ENCODE data around the gene DENND2A. TPM values are rescaled to one million over a fixed set of nuclear protein-coding genes. Genes with fewer than 3 reads are reported as not detected.
A peak's percentile ranks its signal among the peaks of the same experiment; 100 is the strongest.

DENND2A gene
- total RNA-seq, 1 experiment from 2014 or later: 10.0 TPM

- TF ChIP-seq E2F5 (CRISPR knock-in tag; IDR thresholded peaks at IDR 0.05) (no peak), ZNF423 (CRISPR knock-in tag; IDR thresholded peaks at IDR 0.05) (no peak), RELA (CRISPR knock-in tag; IDR thresholded peaks at IDR 0.05; ENCODE audit: borderline replicate concordance) (no peak), TCF7 (CRISPR knock-in tag; IDR thresholded peaks at IDR 0.05; ENCODE audit: low read depth) (no peak), ZNF138 (CRISPR knock-in tag; conservative IDR thresholded peaks at IDR 0.05) (no peak), MLX (CRISPR knock-in tag; IDR thresholded peaks at IDR 0.05) (no peak)
Measured at GRCh38 chr7:140624392-140625191, 16.0 kb downstream of the DENND2A start (continued).

- Mint-ChIP-seq H3K4me3 (no peak overlapping the region), H3K9me3 (no peaks in the 10 kb centered on the region), H3K27me3 (ENCODE audit: low read depth) (no peaks in the 10 kb centered on the region), H3K4me1 (peaks cover 27% of the 10 kb centered on the region), H3K27ac (peak overlapping the region; percentile 87), H3K36me3 (no peaks in the 10 kb centered on the region)
- TF ChIP-seq TEAD1 (CRISPR knock-in tag; IDR thresholded peaks at IDR 0.05) (no peak), ESRRA (CRISPR knock-in tag; IDR thresholded peaks at IDR 0.05; ENCODE audit: borderline replicate concordance) (no peak), ERG (CRISPR knock-in tag; IDR thresholded peaks at IDR 0.05) (no peak), ATF6 (CRISPR knock-in tag; IDR thresholded peaks at IDR 0.05) (no peak)
- no peak for DNase-seq (ENCODE audit: low spot score)
- no peak; the same call in 1 of the 2 replicates for ATAC-seq
- ChIA-PET POLR2A (interaction anchor here (0.7 kb wide), 1 partner anchor 156 kb away, joined by 3 read pairs; no protein-coding TSS in a partner anchor), CTCF (interaction anchor here (0.7 to 2.7 kb wide), 4 partner anchors 12 to 106 kb away, joined by 4 to 12 read pairs (median 7); no protein-coding TSS in a partner anchor)
Measured at GRCh38 chr7:140623980-140624379, 16.6 kb downstream of the DENND2A start.

GRCh38 chr7:140621401-140622021, 19.1 kb downstream of the DENND2A start:
- DNase-seq (ENCODE audit: low spot score): no peak
- CTCF ChIA-PET: no interaction called here

More at GRCh38 chr7:140621401-140622021, 19.1 kb downstream of the DENND2A start:
- Mint-ChIP-seq H3K4me3 (no peak overlapping the region), H3K27ac (no peak overlapping the region), H3K27me3 (ENCODE audit: low read depth) (no peaks in the 10 kb centered on the region), H3K9me3 (no peaks in the 10 kb centered on the region), H3K4me1 (peaks cover 20% of the 10 kb centered on the region), H3K36me3 (no peaks in the 10 kb centered on the region)
- ATAC-seq: no peak
- POLR2A ChIA-PET: no interaction called here
- TF ChIP-seq SMAD3 (CRISPR knock-in tag; IDR thresholded peaks at IDR 0.05; ENCODE audit: borderline replicate concordance) (no peak), ZNF138 (CRISPR knock-in tag; conservative IDR thresholded peaks at IDR 0.05) (no peak), ZNF416 (CRISPR knock-in tag; IDR thresholded peaks at IDR 0.05) (no peak), MAX (CRISPR knock-in tag; IDR thresholded peaks at IDR 0.05) (no peak), SMAD4 (CRISPR knock-in tag; IDR thresholded peaks at IDR 0.05) (no peak), ZNF512 (CRISPR knock-in tag; IDR thresholded peaks at IDR 0.05; ENCODE audit: borderline replicate concordance) (no peak), ZNF671 (CRISPR knock-in tag; IDR thresholded peaks at IDR 0.05) (no peak), NR1H2 (CRISPR knock-in tag; IDR thresholded peaks at IDR 0.05) (no peak), AFF4 (CRISPR knock-in tag; IDR thresholded peaks at IDR 0.05; ENCODE audit: borderline replicate concordance) (no peak), HMGA2 (CRISPR knock-in tag; IDR thresholded peaks at IDR 0.05) (no peak), ZNF121 (CRISPR knock-in tag; IDR thresholded peaks at IDR 0.05) (no peak)
